GM21526 (cell line): ENCODE results near the gene TSPAN15.
"Not testable (repeated sequence)": the region's sequence is repeated elsewhere in the genome, so short reads cannot be mapped to it uniquely, and the experiment has no call there.

Experiments used
- ATAC-seq: cut with Tn5 transposase; IDR thresholded peaks from one replicate; pipeline ENCODE4 v1.9.1; 2021; ENCODE audit warnings: moderate library complexity; ENCODE audit not compliant: unreplicated experiment, low FRiP score

TSPAN15 gene

DNA sequence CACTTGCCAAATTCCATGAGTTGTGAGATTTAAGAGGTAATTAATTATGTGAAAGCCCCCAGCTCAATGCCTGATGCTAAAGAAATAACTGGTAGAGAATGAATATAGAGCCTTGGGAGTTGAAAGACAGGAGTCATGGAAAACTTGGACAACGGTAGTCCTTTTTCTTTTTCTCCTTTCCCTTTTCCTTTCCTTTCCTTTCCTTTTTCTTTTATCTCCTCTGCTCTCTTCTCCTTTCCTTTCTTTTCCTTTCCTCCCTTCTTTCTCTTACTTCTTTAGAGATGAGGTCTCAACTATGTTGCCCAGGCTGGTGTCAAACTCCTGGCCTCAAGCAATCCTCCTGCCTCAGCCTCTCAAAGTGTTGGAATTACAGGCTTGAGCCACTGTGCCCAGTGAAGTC is 7.9 kb upstream of the TSPAN15 start:
- no peak for ATAC-seq

DNA sequence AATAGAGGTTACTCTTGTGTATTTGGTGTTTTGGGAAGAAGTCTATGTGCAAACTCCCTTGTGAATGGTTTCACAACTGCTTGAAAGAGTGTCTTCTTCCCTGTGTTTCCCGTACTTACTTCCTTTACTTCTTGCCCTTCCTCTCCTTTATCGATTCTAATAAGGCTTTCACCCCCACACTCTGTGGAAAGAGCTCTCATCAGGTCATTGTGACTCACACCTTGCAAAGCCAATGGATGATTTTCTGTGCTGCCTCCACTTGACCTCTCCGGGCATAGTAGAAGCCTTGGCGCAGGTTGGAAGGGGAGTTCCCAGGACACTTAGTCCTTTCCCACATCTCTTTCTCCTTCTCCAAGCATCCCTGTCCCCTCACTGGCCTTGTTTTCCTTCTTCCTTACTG is 6.2 kb upstream of the TSPAN15 start:
- no peak for ATAC-seq

GRCh38 chr10:69446229-69446628 is 5.0 kb upstream of the TSPAN15 start:
- ATAC-seq: no peak

DNA sequence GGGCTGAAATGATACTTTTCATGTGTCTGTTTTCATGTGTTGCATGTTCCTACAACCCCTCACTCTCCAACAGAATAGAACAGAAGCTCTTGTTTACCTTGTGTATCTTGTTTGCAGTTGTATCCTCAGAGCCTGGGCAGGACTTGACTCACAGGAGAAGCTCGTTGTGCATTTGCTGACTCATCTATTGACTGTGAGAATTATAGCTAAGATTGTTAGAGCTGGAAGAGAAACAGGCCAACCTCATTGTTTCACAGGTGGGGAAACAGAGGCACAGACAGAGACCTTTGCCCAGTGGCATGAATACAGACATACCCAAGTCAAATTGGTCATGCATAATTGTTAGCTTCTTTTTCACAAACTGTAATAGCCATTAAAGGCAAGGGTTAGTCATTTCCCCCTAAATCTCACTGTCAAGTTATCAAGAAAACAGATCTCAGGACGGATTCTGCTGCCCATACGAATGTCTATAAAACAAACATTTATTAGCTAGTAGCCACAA is 4.6 kb upstream of the TSPAN15 start:
- no peak for ATAC-seq

DNA sequence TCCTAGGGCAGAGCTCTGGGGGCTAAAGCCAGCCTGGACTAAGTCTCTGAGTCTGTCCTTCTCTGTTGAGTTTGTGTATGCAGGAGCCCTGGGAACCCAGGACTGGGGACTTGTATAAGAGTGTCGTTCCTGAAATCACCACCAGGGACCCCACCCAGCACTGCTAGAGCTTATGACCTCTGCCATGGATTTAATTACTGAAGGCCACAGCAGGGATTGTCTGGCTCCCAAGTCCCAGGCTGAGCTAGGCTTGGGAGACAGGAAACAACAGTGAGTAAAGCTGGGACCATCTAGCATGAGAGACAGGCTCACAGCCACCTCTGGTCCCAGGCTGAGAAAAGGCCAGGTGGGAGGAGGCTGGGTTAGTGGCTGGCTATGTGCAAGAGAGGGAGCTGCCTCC is 1.4 kb upstream of the TSPAN15 start:
- no peak for ATAC-seq

DNA sequence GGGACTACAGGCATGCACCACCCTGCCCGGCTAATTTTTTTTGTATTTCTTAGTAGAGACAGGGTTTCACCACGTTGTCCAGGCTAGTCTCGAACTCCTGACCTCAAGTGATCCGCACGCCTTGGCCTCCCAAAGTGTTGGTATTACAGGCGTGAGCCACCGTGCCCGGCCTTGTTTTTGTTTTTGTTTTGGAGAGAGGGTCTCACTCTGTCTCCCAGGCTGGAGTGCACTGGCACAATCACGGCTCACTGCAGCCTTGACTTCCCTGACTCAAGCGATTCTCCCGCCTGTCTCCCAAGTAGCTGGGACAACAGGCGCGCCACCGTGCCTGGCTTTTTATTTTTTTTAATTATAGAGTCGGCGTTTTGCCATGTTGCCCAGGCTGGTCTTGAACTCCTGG is 870 bp upstream of the TSPAN15 start:
- not testable (repeated sequence) for ATAC-seq

- no peak for ATAC-seq
These were observed 553 bp downstream of the TSPAN15 start for GRCh38 chr10:69451784-69452251.

DNA sequence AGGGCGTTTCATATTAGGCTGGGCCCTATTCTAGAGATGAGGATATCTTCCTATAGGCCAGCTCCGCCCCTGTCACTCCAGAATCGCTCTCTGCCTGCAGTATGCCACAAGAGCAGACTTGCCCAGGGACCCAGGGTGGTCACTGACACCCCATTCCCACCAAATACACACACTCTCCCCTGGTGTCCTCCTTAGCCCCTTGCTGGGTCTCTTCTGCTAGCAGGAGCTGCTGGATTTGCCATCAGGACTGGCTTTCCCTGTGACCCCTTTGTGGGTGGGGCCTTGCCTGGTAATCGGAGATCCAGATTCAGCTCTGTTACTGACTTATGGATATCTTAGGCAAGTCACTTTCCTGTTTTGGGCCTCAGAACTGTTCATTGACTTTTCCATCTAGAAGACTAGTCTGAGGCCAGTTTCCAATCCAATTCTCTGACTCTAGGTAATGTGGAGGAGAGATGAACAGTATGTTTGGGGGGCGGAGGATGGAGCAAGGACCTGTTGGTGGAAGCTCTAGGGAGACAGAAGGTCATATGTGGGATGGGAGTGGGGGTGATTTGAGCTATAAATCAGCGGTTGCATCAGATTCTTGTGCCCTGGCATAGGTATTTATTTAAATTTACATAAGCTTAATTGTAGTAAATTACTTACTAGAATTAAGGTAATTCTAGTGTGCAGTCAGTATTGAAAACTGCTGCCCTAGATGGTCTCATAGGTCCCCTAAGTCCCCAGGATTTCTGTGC is 1.6 kb downstream of the TSPAN15 start:
- no peak for ATAC-seq

GRCh38 chr10:69453795-69454194 is 2.5 kb downstream of the TSPAN15 start:
- no peak for ATAC-seq

- ATAC-seq: no peak
These were observed 3.9 kb downstream of the TSPAN15 start for GRCh38 chr10:69455006-69455763.

DNA sequence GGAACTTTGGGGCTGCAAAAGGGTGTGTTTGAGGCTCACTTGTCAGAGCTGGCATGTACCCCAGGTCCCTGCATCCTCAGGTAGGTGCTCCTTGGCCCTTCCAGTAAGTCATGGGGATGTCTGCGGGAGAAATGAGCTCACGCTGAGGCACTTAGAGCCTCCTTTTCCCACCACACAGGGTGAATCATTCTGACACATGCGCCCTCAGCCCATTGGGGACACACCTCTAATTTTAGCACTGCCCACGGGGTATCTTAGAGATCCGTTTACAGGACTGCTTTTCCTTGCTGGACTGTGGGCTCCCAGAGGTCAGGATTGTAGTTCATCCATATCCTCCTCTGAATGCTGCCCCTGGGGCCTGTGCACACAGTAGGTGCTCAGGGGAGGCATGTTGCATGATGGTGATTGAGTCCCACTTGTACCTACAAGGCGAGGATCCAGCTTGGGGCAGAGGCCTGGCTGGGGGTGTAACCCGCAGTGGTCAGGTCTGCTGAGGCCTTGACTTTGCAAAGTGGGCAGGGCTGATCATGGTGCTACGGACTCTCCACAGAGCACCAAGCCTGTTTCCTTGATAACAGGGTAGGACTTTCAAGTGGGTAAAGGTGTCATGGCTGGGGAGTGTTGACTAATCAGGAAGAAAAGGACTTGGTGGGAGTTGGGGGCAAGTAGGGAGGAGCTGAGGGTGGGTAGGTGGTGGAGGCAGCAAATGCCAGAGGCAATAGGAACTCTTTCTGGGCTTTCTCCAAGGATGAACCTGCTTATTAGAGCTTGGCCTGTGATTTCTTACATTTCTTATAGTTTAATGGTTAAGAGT is 5.8 kb downstream of the TSPAN15 start:
- no peak for ATAC-seq

DNA sequence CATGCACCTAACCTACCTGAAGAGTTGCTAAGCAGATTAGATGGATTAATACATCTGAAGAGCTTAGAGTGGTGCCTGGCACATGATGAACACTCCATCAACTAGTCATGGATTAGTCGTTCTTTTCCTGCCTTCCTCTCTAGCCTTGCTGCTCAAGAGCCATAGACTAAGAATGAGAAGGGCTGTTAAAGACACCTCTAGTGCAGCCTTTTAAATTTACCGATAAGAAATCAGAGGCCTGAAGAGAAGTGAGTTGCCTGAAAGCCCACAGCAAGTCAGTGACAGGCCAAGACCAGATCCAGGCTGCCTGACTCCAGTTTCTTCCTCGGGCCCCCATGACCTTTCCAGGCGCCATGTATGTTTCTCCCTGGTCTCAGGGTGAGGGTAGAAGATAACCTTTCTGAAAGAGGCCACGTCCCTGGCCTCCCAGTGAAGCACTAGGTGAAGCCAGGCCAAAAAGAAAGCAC is 6.5 kb downstream of the TSPAN15 start:
- ATAC-seq: no peak

GRCh38 chr10:69458430-69459100 is 7.3 kb downstream of the TSPAN15 start:
- ATAC-seq: no peak

- no peak for ATAC-seq
These were observed 8.0 kb downstream of the TSPAN15 start for GRCh38 chr10:69459101-69459790.

- ATAC-seq: no peak
These were observed 8.8 kb downstream of the TSPAN15 start for GRCh38 chr10:69459893-69460575.

DNA sequence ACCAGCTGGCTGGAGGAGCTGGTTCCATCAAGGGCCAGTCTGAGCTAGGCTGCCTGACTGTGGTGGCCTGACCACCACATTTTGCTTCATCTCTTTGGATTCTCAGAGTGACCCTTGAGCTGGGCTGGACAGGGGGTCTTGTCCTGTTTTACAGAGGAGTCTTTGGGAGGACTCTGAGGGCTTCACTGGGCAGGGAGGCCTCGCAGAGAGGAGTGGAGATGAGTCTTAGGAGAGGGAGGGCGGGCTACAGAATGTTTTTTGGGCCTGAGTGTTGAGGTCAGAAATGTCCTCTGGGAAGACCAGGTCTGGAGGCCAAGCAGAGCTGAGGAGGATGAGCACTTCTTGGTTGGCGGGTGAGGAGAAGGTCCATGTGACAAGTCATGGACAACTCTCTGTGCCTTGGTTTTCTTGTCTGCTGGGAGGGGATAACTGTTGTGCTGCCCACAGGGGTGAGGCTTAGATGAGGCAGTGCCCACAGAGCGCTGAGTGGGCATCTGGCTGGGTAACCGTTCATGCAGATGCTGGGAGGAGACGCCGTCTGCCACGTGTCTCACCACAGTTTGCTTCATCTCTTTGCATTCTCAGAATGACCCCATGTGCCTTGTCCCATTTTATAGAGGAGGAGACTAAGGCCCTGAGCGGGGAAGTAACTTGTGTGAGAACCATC is 9.4 kb downstream of the TSPAN15 start:
- no peak for ATAC-seq

GRCh38 chr10:69461243-69462025 is 10.2 kb downstream of the TSPAN15 start:
- no peak for ATAC-seq

DNA sequence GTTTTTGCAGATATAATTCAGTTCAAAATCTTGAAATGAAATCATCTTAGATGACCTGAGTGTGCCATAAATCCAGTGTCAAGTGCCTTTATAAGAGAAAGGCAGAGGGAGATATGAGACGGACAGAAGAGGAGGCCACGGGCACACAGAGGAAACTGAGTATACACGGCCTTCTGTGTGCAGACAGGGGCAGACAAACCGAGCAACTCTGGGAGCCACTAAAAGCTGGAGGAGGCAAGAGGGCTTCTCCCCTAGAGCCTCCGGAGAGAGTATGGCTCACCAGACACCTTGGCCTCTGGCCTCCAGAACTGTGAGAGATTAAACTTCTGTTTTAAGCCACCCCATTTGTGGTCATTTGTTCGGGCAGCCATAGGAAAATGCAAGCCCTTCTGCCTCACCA is 12.6 kb downstream of the TSPAN15 start:
- no peak for ATAC-seq
